ENCODE measurements around the gene EIF2S1. TPM values are rescaled to one million over a fixed set of nuclear protein-coding genes. Genes with fewer than 3 reads are reported as not detected.
A peak's percentile ranks its signal among the peaks of the same experiment; 100 is the strongest.

EIF2S1 gene
- total and polyA plus RNA-seq, 2 of the 13 experiments (the other 11 are each of a cell fraction or from before 2014, with no cell fraction given) = 49.1 to 246 TPM

DNA sequence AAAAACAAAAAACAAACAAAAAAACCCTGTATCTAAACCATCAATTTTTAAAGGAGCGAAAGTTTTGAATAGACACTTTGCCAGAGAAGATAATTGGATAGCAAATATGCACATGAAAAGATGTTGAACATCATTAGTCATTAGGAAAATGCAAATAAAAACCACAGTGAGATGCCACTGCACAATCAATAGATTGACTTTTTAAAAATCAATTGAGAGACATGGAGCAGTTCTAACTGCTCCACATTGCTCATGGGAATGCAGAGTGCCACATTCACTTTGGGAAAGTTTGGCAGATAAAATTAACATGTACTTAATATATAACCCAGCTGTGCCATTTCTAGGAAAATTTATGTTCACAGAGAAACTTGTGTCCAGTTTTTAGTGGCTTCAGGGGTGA lies 12.7 kb downstream of the EIF2S1 start:
- no TSS peak for BruUV-seq (replicated peaks)
- Histone ChIP-seq H3K4me1 (ENCODE audit: insufficient read depth, low read length) (no peaks in the 10 kb centered on the region), H3K4me3 (replicated peaks in 1 of 3; ENCODE audit: insufficient read depth in 1 of 3, low read depth in 2 of 3, low read length in 3 of 3) (no peak overlapping the region), H4K20me1 (ENCODE audit: insufficient read depth, low read length) (no peaks in the 10 kb centered on the region), H3K9ac (ENCODE audit: insufficient read depth, low read depth, low read length) (no peak overlapping the region), H2AFZ (ENCODE audit: low read length) (no peak overlapping the region), H3K36me3 (replicated peaks in 1 of 2; ENCODE audit: control insufficient read depth in 1 of 2, insufficient read depth in 2 of 2, low read length in 2 of 2) (peaks cover 15 to 72% of the 10 kb centered on the region in 2 experiments), H3K79me2 (ENCODE audit: insufficient read depth, low read length) (peaks cover 1% of the 10 kb centered on the region), H3K27ac (ENCODE audit: extremely low read length, insufficient read depth, low read length) (no peak overlapping the region), H3K4me2 (ENCODE audit: low read depth, low read length) (no peak overlapping the region), H3K9me3 (ENCODE audit: low read length) (no peaks in the 10 kb centered on the region), H3K27me3 (ENCODE audit: control insufficient read depth in 1 of 2, insufficient read depth in 2 of 2, low read length in 2 of 2) (no peaks in the 10 kb centered on the region)
- ChIA-PET CTCF (ENCODE audit: low intra/inter-chr PET ratio, low total read pairs) (no interaction called here), POLR2A (no interaction called here)
- TF ChIP-seq KAT2B (IDR thresholded peaks at IDR 0.05; ENCODE audit: borderline replicate concordance, low read depth, low read length) = peak; percentile 91
- no peak for TF ChIP-seq ISX (CRISPR knock-in tag; conservative IDR thresholded peaks at IDR 0.05)
- intact Hi-C loops (cut with micrococcal nuclease; ENCODE audit: unreplicated experiment) (no loop called here), in situ Hi-C loops (cut with HindIII; ENCODE audit: extremely low pct_ligation_motif_present, low pct_unique_long_range_greater_than_20kb) (no loop called here)
- DNase-seq (ENCODE audit: low spot score) = no peak
- FAIRE-seq = no peak
- ATAC-seq = no peak
- 100% methylated on average over 1 of the region's 1 CpG for WGBS (ENCODE audit: low lambda C conversion rate)

DNA sequence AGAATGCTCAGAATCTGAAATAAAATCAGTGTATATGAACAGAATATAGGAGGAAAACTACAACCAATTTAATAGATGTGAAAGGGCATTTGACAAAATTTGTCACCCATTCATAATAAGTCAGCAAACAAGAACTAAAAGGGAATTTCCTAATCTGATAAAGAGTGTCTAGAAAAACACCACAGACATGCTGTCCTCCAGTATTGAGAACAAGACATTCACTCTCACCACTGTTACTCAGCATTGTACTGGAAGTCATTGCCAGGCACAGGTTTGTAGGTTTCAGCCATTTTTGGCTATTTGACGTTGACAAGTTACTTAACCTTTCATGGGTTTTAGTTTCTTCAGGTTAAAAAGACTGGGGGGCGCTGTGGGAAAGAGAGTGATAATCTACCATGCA lies 13.2 kb downstream of the EIF2S1 start:
- no peak overlapping the region for H3K9ac ChIP-seq (ENCODE audit: insufficient read depth, low read depth, low read length)
- no peak overlapping the region for H3K4me2 ChIP-seq (ENCODE audit: low read depth, low read length)
- ChIA-PET POLR2A (no interaction called here), CTCF (ENCODE audit: low intra/inter-chr PET ratio, low total read pairs) (no interaction called here)
- WGBS (ENCODE audit: low lambda C conversion rate) = 100% methylated on average over 2 of the region's 2 CpGs
- H2AFZ ChIP-seq (ENCODE audit: low read length) = no peak overlapping the region
- no peaks in the 10 kb centered on the region for H3K9me3 ChIP-seq (ENCODE audit: low read length)
- in situ Hi-C loops (cut with HindIII; ENCODE audit: extremely low pct_ligation_motif_present, low pct_unique_long_range_greater_than_20kb) (no loop called here), intact Hi-C loops (cut with micrococcal nuclease; ENCODE audit: unreplicated experiment) (no loop called here)
- H3K4me1 ChIP-seq (ENCODE audit: insufficient read depth, low read length) = no peaks in the 10 kb centered on the region
- no peak overlapping the region for H3K27ac ChIP-seq (ENCODE audit: extremely low read length, insufficient read depth, low read length)
- no peak for FAIRE-seq
- no TSS peak for BruUV-seq (replicated peaks)
- no peak overlapping the region for H3K4me3 ChIP-seq (replicated peaks in 1 of 3; ENCODE audit: insufficient read depth in 1 of 3, low read depth in 2 of 3, low read length in 3 of 3)
- H4K20me1 ChIP-seq (ENCODE audit: insufficient read depth, low read length) = no peaks in the 10 kb centered on the region
- peaks cover 1% of the 10 kb centered on the region for H3K79me2 ChIP-seq (ENCODE audit: insufficient read depth, low read length)
- no peak for DNase-seq (ENCODE audit: low spot score)
- ATAC-seq = no peak
- H3K27me3 ChIP-seq (ENCODE audit: control insufficient read depth in 1 of 2, insufficient read depth in 2 of 2, low read length in 2 of 2) = no peaks in the 10 kb centered on the region
- H3K36me3 ChIP-seq (replicated peaks in 1 of 2; ENCODE audit: control insufficient read depth in 1 of 2, insufficient read depth in 2 of 2, low read length in 2 of 2) = peaks cover 15 to 72% of the 10 kb centered on the region in 2 experiments
- TF ChIP-seq, protein P1, sequence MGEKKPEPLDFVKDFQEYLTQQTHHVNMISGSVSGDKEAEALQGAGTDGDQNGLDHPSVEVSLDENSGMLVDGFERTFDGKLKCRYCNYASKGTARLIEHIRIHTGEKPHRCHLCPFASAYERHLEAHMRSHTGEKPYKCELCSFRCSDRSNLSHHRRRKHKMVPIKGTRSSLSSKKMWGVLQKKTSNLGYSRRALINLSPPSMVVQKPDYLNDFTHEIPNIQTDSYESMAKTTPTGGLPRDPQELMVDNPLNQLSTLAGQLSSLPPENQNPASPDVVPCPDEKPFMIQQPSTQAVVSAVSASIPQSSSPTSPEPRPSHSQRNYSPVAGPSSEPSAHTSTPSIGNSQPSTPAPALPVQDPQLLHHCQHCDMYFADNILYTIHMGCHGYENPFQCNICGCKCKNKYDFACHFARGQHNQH (CRISPR knock-in tag; IDR thresholded peaks at IDR 0.05) = no peak
- TF ChIP-seq ZSCAN29 (CRISPR knock-in tag; conservative IDR thresholded peaks at IDR 0.05) = no peak
- TF ChIP-seq, protein P2, sequence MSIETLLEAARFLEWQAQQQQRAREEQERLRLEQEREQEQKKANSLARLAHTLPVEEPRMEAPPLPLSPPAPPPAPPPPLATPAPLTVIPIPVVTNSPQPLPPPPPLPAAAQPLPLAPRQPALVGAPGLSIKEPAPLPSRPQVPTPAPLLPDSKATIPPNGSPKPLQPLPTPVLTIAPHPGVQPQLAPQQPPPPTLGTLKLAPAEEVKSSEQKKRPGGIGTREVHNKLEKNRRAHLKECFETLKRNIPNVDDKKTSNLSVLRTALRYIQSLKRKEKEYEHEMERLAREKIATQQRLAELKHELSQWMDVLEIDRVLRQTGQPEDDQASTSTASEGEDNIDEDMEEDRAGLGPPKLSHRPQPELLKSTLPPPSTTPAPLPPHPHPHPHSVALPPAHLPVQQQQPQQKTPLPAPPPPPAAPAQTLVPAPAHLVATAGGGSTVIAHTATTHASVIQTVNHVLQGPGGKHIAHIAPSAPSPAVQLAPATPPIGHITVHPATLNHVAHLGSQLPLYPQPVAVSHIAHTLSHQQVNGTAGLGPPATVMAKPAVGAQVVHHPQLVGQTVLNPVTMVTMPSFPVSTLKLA (IDR thresholded peaks at IDR 0.05) = no peak
- no peak for TF ChIP-seq ZNF780A (CRISPR knock-in tag; IDR thresholded peaks at IDR 0.05)
- no peak for TF ChIP-seq ZNF747 (CRISPR knock-in tag; IDR thresholded peaks at IDR 0.05; ENCODE audit: borderline replicate concordance)
- TF ChIP-seq, protein P3, sequence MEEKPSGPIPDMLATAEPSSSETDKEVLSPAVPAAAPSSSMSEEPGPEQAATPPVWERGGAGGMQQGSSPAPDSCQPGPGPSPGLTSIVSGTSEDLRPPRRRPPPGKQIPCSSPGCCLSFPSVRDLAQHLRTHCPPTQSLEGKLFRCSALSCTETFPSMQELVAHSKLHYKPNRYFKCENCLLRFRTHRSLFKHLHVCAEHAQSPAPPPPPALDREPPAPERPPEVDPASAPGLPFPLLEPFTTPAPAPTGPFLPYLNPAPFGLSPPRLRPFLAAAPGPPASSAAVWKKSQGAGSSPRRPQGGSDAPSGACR (CRISPR knock-in tag; IDR thresholded peaks at IDR 0.05) = no peak
- no peak for TF ChIP-seq ARNT (IDR thresholded peaks at IDR 0.05)
- TF ChIP-seq AGO1 (IDR thresholded peaks at IDR 0.05; ENCODE audit: low read depth, low read length, poor library complexity, severe bottlenecking) = no peak
- no peak for TF ChIP-seq BCL6 (CRISPR knock-in tag; IDR thresholded peaks at IDR 0.05)
- TF ChIP-seq DR1 (CRISPR knock-in tag; IDR thresholded peaks at IDR 0.05) = no peak
- TF ChIP-seq ZC3H4 (CRISPR knock-in tag; IDR thresholded peaks at IDR 0.05; ENCODE audit: borderline replicate concordance) = no peak
- TF ChIP-seq, protein P4, sequence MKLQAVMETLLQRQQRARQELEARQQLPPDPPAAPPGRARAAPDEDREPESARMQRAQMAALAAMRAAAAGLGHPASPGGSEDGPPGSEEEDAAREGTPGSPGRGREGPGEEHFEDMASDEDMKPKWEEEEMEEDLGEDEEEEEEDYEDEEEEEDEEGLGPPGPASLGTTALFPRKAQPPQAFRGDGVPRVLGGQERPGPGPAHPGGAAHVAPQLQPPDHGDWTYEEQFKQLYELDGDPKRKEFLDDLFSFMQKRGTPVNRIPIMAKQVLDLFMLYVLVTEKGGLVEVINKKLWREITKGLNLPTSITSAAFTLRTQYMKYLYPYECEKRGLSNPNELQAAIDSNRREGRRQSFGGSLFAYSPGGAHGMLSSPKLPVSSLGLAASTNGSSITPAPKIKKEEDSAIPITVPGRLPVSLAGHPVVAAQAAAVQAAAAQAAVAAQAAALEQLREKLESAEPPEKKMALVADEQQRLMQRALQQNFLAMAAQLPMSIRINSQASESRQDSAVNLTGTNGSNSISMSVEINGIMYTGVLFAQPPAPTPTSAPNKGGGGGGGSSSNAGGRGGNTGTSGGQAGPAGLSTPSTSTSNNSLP (IDR thresholded peaks at IDR 0.05; ENCODE audit: low read depth, low read length) = no peak
- no peak for TF ChIP-seq ZNF333 (CRISPR knock-in tag; IDR thresholded peaks at IDR 0.05; ENCODE audit: borderline replicate concordance)
